ENCODE measurements around the gene ASF1B. TPM values are rescaled to one million over a fixed set of nuclear protein-coding genes. Genes with fewer than 3 reads are reported as not detected.
A peak's percentile ranks its signal among the peaks of the same experiment; 100 is the strongest.

The ASF1B gene
- total RNA-seq, 1 donor from 2014 or later: 2.3 TPM

DNA sequence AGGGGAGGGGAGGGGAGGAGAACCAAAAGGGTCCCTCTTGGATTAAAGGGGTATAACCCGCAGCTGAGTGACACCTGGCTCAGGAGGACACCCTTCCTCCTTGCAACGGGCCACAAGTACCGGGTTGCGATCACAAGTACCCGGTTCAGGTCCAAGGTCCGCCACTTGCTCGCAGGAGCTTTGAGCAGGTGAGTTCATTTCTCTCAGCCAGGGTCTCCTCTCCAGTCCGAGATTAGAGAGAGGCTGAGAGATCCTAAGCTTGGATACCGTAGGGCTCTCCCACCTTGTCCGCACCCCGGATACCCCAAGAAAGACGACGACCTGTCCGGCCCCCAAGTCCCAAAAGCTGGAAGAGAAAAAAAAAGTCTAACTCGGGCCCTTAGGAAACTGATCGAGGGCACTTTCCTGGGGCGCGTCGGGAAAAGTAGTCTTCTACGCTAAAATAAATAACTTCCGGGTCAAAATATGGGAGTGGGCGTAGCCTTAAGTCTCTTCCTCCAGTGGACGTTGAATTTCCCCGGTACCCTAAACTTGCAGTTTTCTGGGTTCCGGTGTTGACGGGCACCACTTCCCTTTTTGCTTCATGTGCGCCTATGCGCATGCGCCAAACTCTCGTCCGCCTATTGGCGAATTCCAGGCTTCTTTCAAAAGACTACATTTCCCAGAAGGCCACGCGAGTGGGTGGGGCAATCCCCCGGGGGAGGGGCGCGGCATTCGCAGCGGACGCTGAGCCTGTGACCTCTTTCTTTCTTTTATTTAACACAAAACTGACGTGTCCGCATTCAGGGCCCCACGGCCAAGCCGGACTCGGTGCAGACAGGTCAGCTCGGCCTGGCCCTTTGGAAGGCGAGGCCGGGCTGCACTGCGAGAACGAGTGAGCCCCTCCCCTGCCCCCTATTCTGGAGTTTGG is 55.2 kb downstream of the ASF1B start:
- H3K4me3 Mint-ChIP-seq (ENCODE audit: unreplicated experiment): peak overlapping the region; percentile 95
- H3K27ac Mint-ChIP-seq (ENCODE audit: unreplicated experiment): peak overlapping the region; percentile 98
- peak; percentile 100 for DNase-seq
- TF ChIP-seq, protein P1, sequence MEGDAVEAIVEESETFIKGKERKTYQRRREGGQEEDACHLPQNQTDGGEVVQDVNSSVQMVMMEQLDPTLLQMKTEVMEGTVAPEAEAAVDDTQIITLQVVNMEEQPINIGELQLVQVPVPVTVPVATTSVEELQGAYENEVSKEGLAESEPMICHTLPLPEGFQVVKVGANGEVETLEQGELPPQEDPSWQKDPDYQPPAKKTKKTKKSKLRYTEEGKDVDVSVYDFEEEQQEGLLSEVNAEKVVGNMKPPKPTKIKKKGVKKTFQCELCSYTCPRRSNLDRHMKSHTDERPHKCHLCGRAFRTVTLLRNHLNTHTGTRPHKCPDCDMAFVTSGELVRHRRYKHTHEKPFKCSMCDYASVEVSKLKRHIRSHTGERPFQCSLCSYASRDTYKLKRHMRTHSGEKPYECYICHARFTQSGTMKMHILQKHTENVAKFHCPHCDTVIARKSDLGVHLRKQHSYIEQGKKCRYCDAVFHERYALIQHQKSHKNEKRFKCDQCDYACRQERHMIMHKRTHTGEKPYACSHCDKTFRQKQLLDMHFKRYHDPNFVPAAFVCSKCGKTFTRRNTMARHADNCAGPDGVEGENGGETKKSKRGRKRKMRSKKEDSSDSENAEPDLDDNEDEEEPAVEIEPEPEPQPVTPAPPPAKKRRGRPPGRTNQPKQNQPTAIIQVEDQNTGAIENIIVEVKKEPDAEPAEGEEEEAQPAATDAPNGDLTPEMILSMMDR (IDR thresholded peaks at IDR 0.05; ENCODE audit: partially characterized antibody, unreplicated experiment): no peak
- peaks cover 4% of the 10 kb centered on the region for H3K27me3 Mint-ChIP-seq (ENCODE audit: unreplicated experiment)
- H3K9me3 Mint-ChIP-seq (ENCODE audit: unreplicated experiment): peaks cover 7% of the 10 kb centered on the region
- H3K36me3 Mint-ChIP-seq (ENCODE audit: unreplicated experiment): no peaks in the 10 kb centered on the region
- peaks cover 3% of the 10 kb centered on the region for H3K4me1 Mint-ChIP-seq (ENCODE audit: low read depth, unreplicated experiment)

DNA sequence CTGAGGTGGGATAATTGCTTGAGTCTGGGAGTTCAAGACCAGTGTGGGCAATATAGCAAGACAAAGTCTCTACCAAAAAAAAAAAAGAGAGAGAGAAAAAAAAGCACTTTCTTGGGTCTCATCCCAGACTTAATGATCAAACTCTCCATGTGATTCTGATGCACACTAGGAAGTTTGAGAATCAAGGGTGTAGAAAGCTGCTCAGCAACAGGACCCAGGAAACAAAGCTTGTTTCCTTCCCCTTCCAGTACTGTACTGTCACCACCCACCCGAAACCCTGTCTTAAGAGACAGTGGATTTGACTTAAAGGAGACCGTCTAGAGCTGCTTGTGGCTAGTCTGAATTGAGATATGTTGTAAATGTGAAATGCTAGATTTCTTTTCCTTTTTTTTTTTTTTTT is 58.0 kb downstream of the ASF1B start:
- no peak overlapping the region for H3K27ac Mint-ChIP-seq (ENCODE audit: unreplicated experiment)
- TF ChIP-seq, protein P1 (IDR thresholded peaks at IDR 0.05; ENCODE audit: partially characterized antibody, unreplicated experiment): no peak
- H3K36me3 Mint-ChIP-seq (ENCODE audit: unreplicated experiment): no peaks in the 10 kb centered on the region
- H3K27me3 Mint-ChIP-seq (ENCODE audit: unreplicated experiment): peaks cover 12% of the 10 kb centered on the region
- DNase-seq: no peak
- H3K4me1 Mint-ChIP-seq (ENCODE audit: low read depth, unreplicated experiment): peaks cover 3% of the 10 kb centered on the region
- no peak overlapping the region for H3K4me3 Mint-ChIP-seq (ENCODE audit: unreplicated experiment)
- H3K9me3 Mint-ChIP-seq (ENCODE audit: unreplicated experiment): peaks cover 8% of the 10 kb centered on the region

DNA sequence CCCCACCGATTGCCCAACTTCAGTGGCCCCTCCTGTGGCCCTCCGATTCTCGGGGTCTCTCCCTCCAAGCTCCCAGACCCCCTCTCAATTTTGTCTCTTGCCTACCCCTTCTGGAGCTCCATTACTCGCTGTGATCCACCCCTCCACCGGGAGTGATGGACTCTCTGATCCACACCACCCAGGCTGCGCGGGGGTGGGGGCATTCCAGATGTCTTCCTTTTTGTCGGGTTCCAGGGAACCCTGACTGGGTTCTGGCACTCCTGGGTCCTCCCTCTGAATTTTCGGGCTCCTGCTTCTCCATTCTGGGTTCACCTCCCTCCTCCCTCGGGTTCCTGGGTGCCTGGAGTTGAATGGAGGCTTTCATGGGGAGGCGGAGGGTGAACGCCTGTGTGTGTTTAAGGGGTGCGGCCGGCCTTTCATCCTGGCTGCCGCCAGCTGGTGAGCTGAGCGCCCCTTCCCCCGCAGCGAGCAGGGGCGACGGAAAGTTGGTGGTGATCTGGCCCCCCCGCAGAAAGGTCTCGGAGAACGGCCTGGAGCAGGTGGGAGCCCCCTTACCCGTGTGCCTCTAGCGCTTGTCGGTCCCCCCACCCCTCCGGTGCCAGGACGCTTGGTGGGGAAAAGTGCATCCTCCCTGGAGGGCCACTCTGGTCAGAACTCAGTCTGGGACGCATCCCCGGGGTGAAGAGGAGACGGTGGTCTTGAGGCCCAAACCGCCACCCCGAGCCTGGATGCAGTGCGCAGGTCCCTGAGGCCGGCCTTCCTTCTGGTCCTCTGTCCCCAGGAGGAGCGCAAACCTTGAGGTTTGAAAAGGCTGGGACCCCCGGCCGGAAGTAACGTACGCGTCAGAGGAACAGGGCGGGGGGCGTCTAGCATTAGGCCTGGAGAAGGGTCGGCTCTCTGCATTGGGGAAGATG is 62.2 kb downstream of the ASF1B start:
- DNase-seq: peak; percentile 50
- Mint-ChIP-seq H3K27ac (ENCODE audit: unreplicated experiment) (peak overlapping the region; percentile 75), H3K4me3 (ENCODE audit: unreplicated experiment) (peak overlapping the region; percentile 97), H3K4me1 (ENCODE audit: low read depth, unreplicated experiment) (no peaks in the 10 kb centered on the region), H3K9me3 (ENCODE audit: unreplicated experiment) (peaks cover 3% of the 10 kb centered on the region), H3K27me3 (ENCODE audit: unreplicated experiment) (peaks cover 12% of the 10 kb centered on the region), H3K36me3 (ENCODE audit: unreplicated experiment) (no peaks in the 10 kb centered on the region)
- TF ChIP-seq, protein P1 (IDR thresholded peaks at IDR 0.05; ENCODE audit: partially characterized antibody, unreplicated experiment): no peak

DNA sequence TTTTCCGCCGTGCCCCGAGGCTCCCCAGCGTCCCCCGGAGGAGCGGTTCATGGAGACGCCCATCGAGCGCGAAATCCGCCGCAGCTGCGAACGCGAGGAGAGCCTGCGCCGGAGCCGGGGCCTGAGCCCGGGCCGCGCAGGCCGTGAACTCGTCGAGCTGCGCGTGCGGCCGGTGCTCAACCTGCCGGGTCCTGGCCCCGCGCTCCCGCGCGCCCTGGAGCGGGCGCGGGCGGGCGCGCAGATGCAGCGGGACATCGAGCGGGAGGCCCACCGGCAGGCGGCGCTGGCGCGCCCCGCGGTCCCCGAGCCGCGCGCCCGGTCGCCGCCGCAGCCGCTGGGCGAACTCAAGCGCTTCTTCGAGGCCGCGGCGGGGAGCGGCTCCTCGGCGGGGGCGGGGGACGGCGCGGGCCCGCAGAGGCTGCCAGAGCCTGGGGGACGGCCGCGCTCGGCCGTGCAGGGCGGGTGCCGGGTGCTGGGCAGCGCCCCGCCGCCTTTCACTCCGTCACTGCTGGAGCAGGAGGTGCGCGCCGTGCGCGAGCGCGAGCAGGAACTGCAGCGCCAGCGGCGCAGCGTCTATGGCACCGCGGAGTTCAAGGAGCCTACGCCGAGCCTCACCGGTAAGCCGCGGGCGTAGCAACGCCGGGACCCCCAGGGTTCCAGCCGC is 63.0 kb downstream of the ASF1B start:
- no peaks in the 10 kb centered on the region for H3K4me1 Mint-ChIP-seq (ENCODE audit: low read depth, unreplicated experiment)
- TF ChIP-seq, protein P1 (IDR thresholded peaks at IDR 0.05; ENCODE audit: partially characterized antibody, unreplicated experiment): peak; percentile 35
- H3K9me3 Mint-ChIP-seq (ENCODE audit: unreplicated experiment): peaks cover 3% of the 10 kb centered on the region
- H3K36me3 Mint-ChIP-seq (ENCODE audit: unreplicated experiment): no peaks in the 10 kb centered on the region
- DNase-seq: peak; percentile 81
- H3K27ac Mint-ChIP-seq (ENCODE audit: unreplicated experiment): no peak overlapping the region
- peaks cover 12% of the 10 kb centered on the region for H3K27me3 Mint-ChIP-seq (ENCODE audit: unreplicated experiment)
- H3K4me3 Mint-ChIP-seq (ENCODE audit: unreplicated experiment): peak overlapping the region; percentile 97

All from glutamatergic neuron (in vitro differentiated cells).